ENCODE results near the gene PODXL2. TPM values are rescaled to one million over a fixed set of nuclear protein-coding genes. Genes with fewer than 3 reads are reported as not detected.
"Not testable (repeated sequence)": the region's sequence is repeated elsewhere in the genome, so short reads cannot be mapped to it uniquely, and the experiment has no call there.

Gene PODXL2
- total and polyA plus RNA-seq, 7 experiments from 2014 or later = 2.2 to 6.5 (median 3.6) TPM

- Mint-ChIP-seq H3K4me1 (peaks cover 0 to 2% (median 0%) of the 10 kb centered on the region in 7 donors), H3K27ac (no peak overlapping the region), H3K36me3 (peaks cover 0 to 7% (median 0%) of the 10 kb centered on the region in 5 donors), H3K9me3 (no peaks in the 10 kb centered on the region), H3K27me3 (peaks cover 0 to 2% (median 0%) of the 10 kb centered on the region in 5 donors), H3K4me3 (no peak overlapping the region)
- Histone ChIP-seq H3K9me3 (ENCODE audit: control insufficient read depth in 2 of 3, low read length in 3 of 3) (no peaks in the 10 kb centered on the region), H3K4me1 (ENCODE audit: control insufficient read depth in 2 of 2, insufficient read depth in 2 of 2, low read length in 2 of 2) (no peaks in the 10 kb centered on the region), H3K36me3 (ENCODE audit: control insufficient read depth in 2 of 3, insufficient read depth in 3 of 3, low read length in 3 of 3) (no peaks in the 10 kb centered on the region), H3K27ac (ENCODE audit: low read depth, low read length) (no peak overlapping the region), H3K4me3 (ENCODE audit: low read length) (no peak overlapping the region), H3K27me3 (ENCODE audit: control insufficient read depth in 2 of 2, insufficient read depth in 2 of 2, low read length in 2 of 2) (no peaks in the 10 kb centered on the region)
- no peak for ATAC-seq
- POLR2A ChIA-PET = no interaction called here
- CTCF ChIA-PET = interaction anchor here (0.6 to 3.1 kb wide), 2 partner anchors 26 to 44 kb away, joined by 3 to 21 read pairs; no protein-coding TSS in a partner anchor
- intact Hi-C loops (cut with micrococcal nuclease) = loop anchor here (1.0 to 5.0 kb wide), 4 partner anchors 43 to 320 kb away; no protein-coding TSS in a partner anchor
- no peak for DNase-seq
These were observed 22.7 kb downstream of the PODXL2 start for GRCh38 chr3:127651516-127652172.

- H3K9me3 Mint-ChIP-seq = no peaks in the 10 kb centered on the region
- H3K4me1 Mint-ChIP-seq = peaks cover 0 to 2% (median 0%) of the 10 kb centered on the region in 7 donors
- no peaks in the 10 kb centered on the region for H3K4me1 ChIP-seq (ENCODE audit: control insufficient read depth in 2 of 2, insufficient read depth in 2 of 2, low read length in 2 of 2)
- no peaks in the 10 kb centered on the region for H3K9me3 ChIP-seq (ENCODE audit: control insufficient read depth in 2 of 3, low read length in 3 of 3)
- peaks cover 0 to 4% (median 0%) of the 10 kb centered on the region in 5 donors for H3K27me3 Mint-ChIP-seq
- H3K27ac ChIP-seq (ENCODE audit: low read depth, low read length) = no peak overlapping the region
- peak in 3 of 9 donors; percentile 16 to 44 (median 35) for DNase-seq
- H3K27ac Mint-ChIP-seq = peak overlapping the region in 1 of 9 donors; percentile 3
- ChIA-PET CTCF (interaction anchor here (0.6 to 3.1 kb wide), 2 partner anchors 27 to 43 kb away, joined by 3 to 21 read pairs; no protein-coding TSS in a partner anchor), POLR2A (no interaction called here)
- no peaks in the 10 kb centered on the region for H3K27me3 ChIP-seq (ENCODE audit: control insufficient read depth in 2 of 2, insufficient read depth in 2 of 2, low read length in 2 of 2)
- no peak overlapping the region for H3K4me3 ChIP-seq (ENCODE audit: low read length)
- ATAC-seq = peak; percentile 83
- peaks cover 0 to 7% (median 0%) of the 10 kb centered on the region in 5 donors for H3K36me3 Mint-ChIP-seq
- intact Hi-C loops (cut with micrococcal nuclease) = loop anchor here (1.0 to 5.0 kb wide), 4 partner anchors 42 to 319 kb away; no protein-coding TSS in a partner anchor
- H3K4me3 Mint-ChIP-seq = no peak overlapping the region
- H3K36me3 ChIP-seq (ENCODE audit: control insufficient read depth in 2 of 3, insufficient read depth in 3 of 3, low read length in 3 of 3) = no peaks in the 10 kb centered on the region
These were observed 23.4 kb downstream of the PODXL2 start for GRCh38 chr3:127652246-127652995.

GRCh38 chr3:127654374-127654773, 25.4 kb downstream of the PODXL2 start:
- H3K4me1 Mint-ChIP-seq = peaks cover 0 to 2% (median 0%) of the 10 kb centered on the region in 7 donors
- H3K4me1 ChIP-seq (ENCODE audit: control insufficient read depth in 2 of 2, insufficient read depth in 2 of 2, low read length in 2 of 2) = no peaks in the 10 kb centered on the region
- no peak overlapping the region for H3K27ac Mint-ChIP-seq
- H3K4me3 ChIP-seq (ENCODE audit: low read length) = no peak overlapping the region
- DNase-seq (no peak), ATAC-seq (no peak)
- no peaks in the 10 kb centered on the region for H3K36me3 ChIP-seq (ENCODE audit: control insufficient read depth in 2 of 3, insufficient read depth in 3 of 3, low read length in 3 of 3)
- no peaks in the 10 kb centered on the region for H3K9me3 ChIP-seq (ENCODE audit: control insufficient read depth in 2 of 3, low read length in 3 of 3)
- H3K36me3 Mint-ChIP-seq = peaks cover 0 to 7% (median 0%) of the 10 kb centered on the region in 5 donors
- ChIA-PET CTCF (no interaction called here), POLR2A (no interaction called here)
- no peaks in the 10 kb centered on the region for H3K27me3 ChIP-seq (ENCODE audit: control insufficient read depth in 2 of 2, insufficient read depth in 2 of 2, low read length in 2 of 2)
- no peak overlapping the region for H3K4me3 Mint-ChIP-seq
- H3K27me3 Mint-ChIP-seq = peaks cover 0 to 15% (median 0%) of the 10 kb centered on the region in 5 donors
- no peaks in the 10 kb centered on the region for H3K9me3 Mint-ChIP-seq
- intact Hi-C loops (cut with micrococcal nuclease) = loop anchor here in 1 of 2 donors (5.0 kb wide), 1 partner anchor 178 kb away; no protein-coding TSS in a partner anchor
- no peak overlapping the region for H3K27ac ChIP-seq (ENCODE audit: low read depth, low read length)

- H3K4me3 ChIP-seq (ENCODE audit: low read length); H3K9me3 ChIP-seq (ENCODE audit: control insufficient read depth in 2 of 3, low read length in 3 of 3); DNase-seq; H3K27ac Mint-ChIP-seq; H3K4me3 Mint-ChIP-seq; H3K4me1 Mint-ChIP-seq; POLR2A ChIA-PET; H3K36me3 ChIP-seq (ENCODE audit: control insufficient read depth in 2 of 3, insufficient read depth in 3 of 3, low read length in 3 of 3); H3K4me1 ChIP-seq (ENCODE audit: control insufficient read depth in 2 of 2, insufficient read depth in 2 of 2, low read length in 2 of 2); H3K36me3 Mint-ChIP-seq; H3K9me3 Mint-ChIP-seq; H3K27ac ChIP-seq (ENCODE audit: low read depth, low read length); ATAC-seq; H3K27me3 ChIP-seq (ENCODE audit: control insufficient read depth in 2 of 2, insufficient read depth in 2 of 2, low read length in 2 of 2): not testable (repeated sequence)
- peaks cover 0 to 18% (median 0%) of the 10 kb centered on the region in 5 donors for H3K27me3 Mint-ChIP-seq
- CTCF ChIA-PET = interaction anchor here (1.3 kb wide), 1 partner anchor 39 kb away, joined by 4 read pairs; no protein-coding TSS in a partner anchor
- intact Hi-C loops (cut with micrococcal nuclease) = loop anchor here in 1 of 2 donors (5.0 kb wide), 1 partner anchor 177 kb away; no protein-coding TSS in a partner anchor
These were observed 26.0 kb downstream of the PODXL2 start for GRCh38 chr3:127654993-127655392.

- Mint-ChIP-seq H3K27ac (no peak overlapping the region), H3K36me3 (peaks cover 0 to 4% (median 0%) of the 10 kb centered on the region in 5 donors), H3K4me1 (peaks cover 0 to 2% (median 0%) of the 10 kb centered on the region in 7 donors), H3K9me3 (no peaks in the 10 kb centered on the region), H3K27me3 (peaks cover 0 to 18% (median 0%) of the 10 kb centered on the region in 5 donors), H3K4me3 (no peak overlapping the region)
- intact Hi-C loops (cut with micrococcal nuclease) = no loop called here
- Histone ChIP-seq H3K27me3 (ENCODE audit: control insufficient read depth in 2 of 2, insufficient read depth in 2 of 2, low read length in 2 of 2) (no peaks in the 10 kb centered on the region), H3K4me1 (ENCODE audit: control insufficient read depth in 2 of 2, insufficient read depth in 2 of 2, low read length in 2 of 2) (no peaks in the 10 kb centered on the region), H3K4me3 (ENCODE audit: low read length) (no peak overlapping the region), H3K9me3 (ENCODE audit: control insufficient read depth in 2 of 3, low read length in 3 of 3) (no peaks in the 10 kb centered on the region), H3K36me3 (ENCODE audit: control insufficient read depth in 2 of 3, insufficient read depth in 3 of 3, low read length in 3 of 3) (no peaks in the 10 kb centered on the region), H3K27ac (ENCODE audit: low read depth, low read length) (no peak overlapping the region)
- no peak for DNase-seq
- no peak for ATAC-seq
- POLR2A ChIA-PET = no interaction called here
- CTCF ChIA-PET = interaction anchor here (1.3 kb wide), 1 partner anchor 39 kb away, joined by 4 read pairs; no protein-coding TSS in a partner anchor
These were observed 26.7 kb downstream of the PODXL2 start for GRCh38 chr3:127655641-127656040.

GRCh38 chr3:127656906-127657305, 27.9 kb downstream of the PODXL2 start:
- Histone ChIP-seq H3K4me1 (ENCODE audit: control insufficient read depth in 2 of 2, insufficient read depth in 2 of 2, low read length in 2 of 2) (no peaks in the 10 kb centered on the region), H3K36me3 (ENCODE audit: control insufficient read depth in 2 of 3, insufficient read depth in 3 of 3, low read length in 3 of 3) (no peaks in the 10 kb centered on the region), H3K9me3 (ENCODE audit: control insufficient read depth in 2 of 3, low read length in 3 of 3) (no peaks in the 10 kb centered on the region), H3K4me3 (ENCODE audit: low read length) (no peak overlapping the region), H3K27ac (ENCODE audit: low read depth, low read length) (no peak overlapping the region), H3K27me3 (ENCODE audit: control insufficient read depth in 2 of 2, insufficient read depth in 2 of 2, low read length in 2 of 2) (no peaks in the 10 kb centered on the region)
- Mint-ChIP-seq H3K4me3 (no peak overlapping the region), H3K27me3 (peaks cover 0 to 18% (median 0%) of the 10 kb centered on the region in 5 donors), H3K4me1 (peaks cover 0 to 2% (median 0%) of the 10 kb centered on the region in 7 donors), H3K36me3 (peaks cover 0 to 7% (median 0%) of the 10 kb centered on the region in 5 donors), H3K27ac (no peak overlapping the region), H3K9me3 (no peaks in the 10 kb centered on the region)
- DNase-seq (no peak), ATAC-seq (no peak)
- CTCF ChIA-PET = interaction anchor here (0.7 kb wide), 1 partner anchor 56 kb away, joined by 3 read pairs; no protein-coding TSS in a partner anchor
- intact Hi-C loops (cut with micrococcal nuclease) = no loop called here
- POLR2A ChIA-PET = no interaction called here

Measured in naive thymus-derived CD4-positive, alpha-beta T cell (primary cell).